ENCODE results near the gene PLA2G7.

- TF ChIP-seq CTCF (IDR thresholded peaks at IDR 0.05), result no peak
- no peak for TF ChIP-seq POLR2A (IDR thresholded peaks at IDR 0.05)
Observed at GRCh38 chr6:46688117-46688965, 46.8 kb downstream of the PLA2G7 start.
